PFSK-1 (cell line): ENCODE measurements around the gene IRF1.

ENCODE experiments used
- FOXP2 ChIP-seq: optimal IDR thresholded peaks from 2 replicates; pipeline ENCODE3; 2011; ENCODE audit warnings: borderline replicate concordance, control low read depth, inconsistent platforms; ENCODE audit not compliant: insufficient read depth; ENCODE audit errors: extremely low read length, extremely low read depth
- POLR2AphosphoS5 ChIP-seq: IDR thresholded peaks from 2 replicates; pipeline ENCODE4 v1.6.1; 2012; ENCODE audit warnings: low read depth, mild to moderate bottlenecking, control low read depth, low read length, moderate library complexity
- SIN3A ChIP-seq: IDR thresholded peaks from 2 replicates; pipeline ENCODE4 v1.6.1; 2012; ENCODE audit warnings: mild to moderate bottlenecking, low read length, moderate library complexity, borderline replicate concordance; ENCODE audit not compliant: insufficient read depth
- TAF1 ChIP-seq: IDR thresholded peaks from 2 replicates; pipeline ENCODE4 v1.6.1; 2012; ENCODE audit warnings: low read length, control low read depth, borderline replicate concordance; ENCODE audit not compliant: insufficient read depth
- TF ChIP-seq, protein P1 (sequence below), 2 experiments: IDR thresholded peaks; 2 replicates each; pipeline versions ENCODE4 v1.6.1 to v1.8.0; 2011 to 2012; ENCODE audit warnings: low read depth in 2 of 2, low read length in 2 of 2, control low read depth in 1 of 2, inconsistent platforms in 1 of 2, mild to moderate bottlenecking in 1 of 2, moderate library complexity in 1 of 2; ENCODE audit not compliant: insufficient read depth in 1 of 2

DNA sequence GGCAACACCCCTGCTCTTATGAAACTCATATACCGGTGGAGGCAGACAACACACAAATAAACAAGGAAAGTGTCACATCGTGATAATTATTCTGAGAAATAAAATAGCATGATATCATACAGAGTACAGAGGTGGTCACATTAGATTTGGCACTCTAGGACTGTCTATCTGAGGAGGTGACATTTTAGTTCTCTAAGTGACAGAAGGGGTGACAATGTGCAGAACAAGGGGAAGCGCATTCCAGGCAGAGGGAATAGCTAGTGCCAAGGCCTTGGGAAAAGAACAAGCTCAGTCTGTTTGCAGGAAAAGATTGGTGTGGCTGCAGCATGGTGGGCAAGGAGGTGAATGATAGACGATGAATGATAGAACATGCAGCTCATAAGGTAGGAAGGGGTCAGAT lies 12.7 kb upstream of the IRF1 start:
- no peak for TF ChIP-seq TAF1
- TF ChIP-seq, protein P1, sequence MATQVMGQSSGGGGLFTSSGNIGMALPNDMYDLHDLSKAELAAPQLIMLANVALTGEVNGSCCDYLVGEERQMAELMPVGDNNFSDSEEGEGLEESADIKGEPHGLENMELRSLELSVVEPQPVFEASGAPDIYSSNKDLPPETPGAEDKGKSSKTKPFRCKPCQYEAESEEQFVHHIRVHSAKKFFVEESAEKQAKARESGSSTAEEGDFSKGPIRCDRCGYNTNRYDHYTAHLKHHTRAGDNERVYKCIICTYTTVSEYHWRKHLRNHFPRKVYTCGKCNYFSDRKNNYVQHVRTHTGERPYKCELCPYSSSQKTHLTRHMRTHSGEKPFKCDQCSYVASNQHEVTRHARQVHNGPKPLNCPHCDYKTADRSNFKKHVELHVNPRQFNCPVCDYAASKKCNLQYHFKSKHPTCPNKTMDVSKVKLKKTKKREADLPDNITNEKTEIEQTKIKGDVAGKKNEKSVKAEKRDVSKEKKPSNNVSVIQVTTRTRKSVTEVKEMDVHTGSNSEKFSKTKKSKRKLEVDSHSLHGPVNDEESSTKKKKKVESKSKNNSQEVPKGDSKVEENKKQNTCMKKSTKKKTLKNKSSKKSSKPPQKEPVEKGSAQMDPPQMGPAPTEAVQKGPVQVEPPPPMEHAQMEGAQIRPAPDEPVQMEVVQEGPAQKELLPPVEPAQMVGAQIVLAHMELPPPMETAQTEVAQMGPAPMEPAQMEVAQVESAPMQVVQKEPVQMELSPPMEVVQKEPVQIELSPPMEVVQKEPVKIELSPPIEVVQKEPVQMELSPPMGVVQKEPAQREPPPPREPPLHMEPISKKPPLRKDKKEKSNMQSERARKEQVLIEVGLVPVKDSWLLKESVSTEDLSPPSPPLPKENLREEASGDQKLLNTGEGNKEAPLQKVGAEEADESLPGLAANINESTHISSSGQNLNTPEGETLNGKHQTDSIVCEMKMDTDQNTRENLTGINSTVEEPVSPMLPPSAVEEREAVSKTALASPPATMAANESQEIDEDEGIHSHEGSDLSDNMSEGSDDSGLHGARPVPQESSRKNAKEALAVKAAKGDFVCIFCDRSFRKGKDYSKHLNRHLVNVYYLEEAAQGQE (IDR thresholded peaks at IDR 0.05; ENCODE audit: insufficient read depth in 1 of 2, low read depth in 2 of 2, low read length in 2 of 2), result no peak
- TF ChIP-seq POLR2AphosphoS5, result no peak
- TF ChIP-seq SIN3A, result no peak
- no peak for TF ChIP-seq FOXP2
